ENCODE data around the gene LGR5.
"Not testable (repeated sequence)": the region's sequence is repeated elsewhere in the genome, so short reads cannot be mapped to it uniquely, and the experiment has no call there.

The LGR5 gene

GRCh38 chr12:71548893-71549292 lies 109.3 kb downstream of the LGR5 start:
- peaks cover 0 to 7% (median 0%) of the 10 kb centered on the region in 10 experiments; a peak in 1 of 20 replicates for H3K4me1 ChIP-seq
- H3K27ac ChIP-seq: no peak overlapping the region
- TF ChIP-seq Cebpa-rat (IDR thresholded peaks at IDR 0.05): no peak
- no peak overlapping the region for H3K4me3 ChIP-seq
- no peak overlapping the region for H3K9ac ChIP-seq
- no peaks in the 10 kb centered on the region for H3K9me3 ChIP-seq (replicated peaks in 1 of 11)
- no peaks in the 10 kb centered on the region for H3K36me3 ChIP-seq
- no peak overlapping the region for H3K4me2 ChIP-seq
- no peaks in the 10 kb centered on the region for H4K20me1 ChIP-seq
- no peaks in the 10 kb centered on the region for H3K27me3 ChIP-seq

GRCh38 chr12:71551529-71551928 lies 111.9 kb downstream of the LGR5 start:
- Histone ChIP-seq H4K20me1 (no peaks in the 10 kb centered on the region), H3K4me3 (no peak overlapping the region), H3K27me3 (no peaks in the 10 kb centered on the region), H3K4me2 (no peak overlapping the region; a peak in 1 of 22 replicates), H3K27ac (no peak overlapping the region), H3K9ac (no peak overlapping the region), H3K9me3 (replicated peaks in 1 of 11) (no peaks in the 10 kb centered on the region), H3K36me3 (no peaks in the 10 kb centered on the region), H3K4me1 (peaks cover 0 to 7% (median 0%) of the 10 kb centered on the region in 10 experiments; a peak in 1 of 20 replicates)
- TF ChIP-seq Cebpa-rat (IDR thresholded peaks at IDR 0.05): no peak

GRCh38 chr12:71552728-71553501 lies 113.3 kb downstream of the LGR5 start:
- Histone ChIP-seq H3K4me3 (no peak overlapping the region), H3K4me1 (peaks cover 0 to 7% (median 0%) of the 10 kb centered on the region in 10 experiments; a peak in 1 of 20 replicates), H3K9me3 (replicated peaks in 1 of 11) (no peaks in the 10 kb centered on the region), H3K9ac (no peak overlapping the region), H3K36me3 (no peaks in the 10 kb centered on the region), H3K4me2 (no peak overlapping the region), H4K20me1 (no peaks in the 10 kb centered on the region), H3K27me3 (no peaks in the 10 kb centered on the region), H3K27ac (no peak overlapping the region)
- no peak for TF ChIP-seq Cebpa-rat (IDR thresholded peaks at IDR 0.05)

GRCh38 chr12:71555191-71555590 lies 115.6 kb downstream of the LGR5 start:
- H3K27me3 ChIP-seq: no peaks in the 10 kb centered on the region
- no peak overlapping the region for H3K27ac ChIP-seq
- H4K20me1 ChIP-seq: no peaks in the 10 kb centered on the region
- H3K4me3 ChIP-seq: no peak overlapping the region
- no peaks in the 10 kb centered on the region for H3K36me3 ChIP-seq
- no peaks in the 10 kb centered on the region for H3K9me3 ChIP-seq (replicated peaks in 1 of 11)
- no peak for TF ChIP-seq Cebpa-rat (IDR thresholded peaks at IDR 0.05)
- no peak overlapping the region for H3K4me2 ChIP-seq
- H3K4me1 ChIP-seq: peaks cover 0 to 7% (median 0%) of the 10 kb centered on the region in 10 experiments; a peak in 1 of 20 replicates
- no peak overlapping the region for H3K9ac ChIP-seq

GRCh38 chr12:71555789-71556188 lies 116.2 kb downstream of the LGR5 start:
- not testable (repeated sequence) for H3K4me3 ChIP-seq; H3K4me1 ChIP-seq; H3K27ac ChIP-seq; H3K4me2 ChIP-seq; H3K9me3 ChIP-seq (replicated peaks in 1 of 11); H4K20me1 ChIP-seq; H3K9ac ChIP-seq; H3K36me3 ChIP-seq; H3K27me3 ChIP-seq

GRCh38 chr12:71556448-71556847 lies 116.8 kb downstream of the LGR5 start:
- H3K4me1 ChIP-seq: peaks cover 0 to 4% (median 0%) of the 10 kb centered on the region in 10 experiments; a peak in 1 of 20 replicates
- no peaks in the 10 kb centered on the region for H3K9me3 ChIP-seq (replicated peaks in 1 of 11)
- H3K36me3 ChIP-seq: no peaks in the 10 kb centered on the region
- H4K20me1 ChIP-seq: no peaks in the 10 kb centered on the region
- no peak for TF ChIP-seq Cebpa-rat (IDR thresholded peaks at IDR 0.05)
- no peak overlapping the region for H3K4me3 ChIP-seq
- H3K27ac ChIP-seq: no peak overlapping the region
- H3K9ac ChIP-seq: no peak overlapping the region
- no peaks in the 10 kb centered on the region for H3K27me3 ChIP-seq
- H3K4me2 ChIP-seq: no peak overlapping the region

GRCh38 chr12:71556875-71557274 lies 117.3 kb downstream of the LGR5 start:
- TF ChIP-seq Cebpa-rat (IDR thresholded peaks at IDR 0.05): no peak
- Histone ChIP-seq H3K4me2 (no peak overlapping the region), H3K4me1 (no peaks in the 10 kb centered on the region; a peak in 1 of 20 replicates), H3K27me3 (no peaks in the 10 kb centered on the region), H3K36me3 (no peaks in the 10 kb centered on the region), H3K4me3 (no peak overlapping the region), H3K27ac (no peak overlapping the region), H3K9me3 (replicated peaks in 1 of 11) (no peaks in the 10 kb centered on the region), H4K20me1 (no peaks in the 10 kb centered on the region), H3K9ac (no peak overlapping the region)

- H3K4me2 ChIP-seq: no peak overlapping the region
- no peak overlapping the region for H3K9ac ChIP-seq
- no peaks in the 10 kb centered on the region for H3K9me3 ChIP-seq (replicated peaks in 1 of 11)
- no peak overlapping the region for H3K4me3 ChIP-seq
- no peaks in the 10 kb centered on the region for H3K36me3 ChIP-seq
- H3K27me3 ChIP-seq: no peaks in the 10 kb centered on the region
- H3K27ac ChIP-seq: no peak overlapping the region
- TF ChIP-seq Cebpa-rat (IDR thresholded peaks at IDR 0.05): no peak
- H3K4me1 ChIP-seq: no peaks in the 10 kb centered on the region
- no peaks in the 10 kb centered on the region for H4K20me1 ChIP-seq
Observed at GRCh38 chr12:71558445-71558844, 118.8 kb downstream of the LGR5 start.

- H3K9me3 ChIP-seq (replicated peaks in 1 of 11): no peaks in the 10 kb centered on the region
- no peaks in the 10 kb centered on the region for H3K36me3 ChIP-seq
- no peaks in the 10 kb centered on the region for H3K27me3 ChIP-seq
- H3K9ac ChIP-seq: no peak overlapping the region
- H3K27ac ChIP-seq: no peak overlapping the region
- H3K4me3 ChIP-seq: no peak overlapping the region
- no peaks in the 10 kb centered on the region for H4K20me1 ChIP-seq
- no peak for TF ChIP-seq Cebpa-rat (IDR thresholded peaks at IDR 0.05)
- no peaks in the 10 kb centered on the region for H3K4me1 ChIP-seq
- H3K4me2 ChIP-seq: no peak overlapping the region
Observed at GRCh38 chr12:71562676-71563595, 123.3 kb downstream of the LGR5 start.
